HG03175 (cell line): Measurements from ENCODE around the gene SPEF2.
A peak's percentile ranks its signal among the peaks of the same experiment; 100 is the strongest.

Experiments
- ATAC-seq: cut with Tn5 transposase; IDR thresholded peaks from one replicate; pipeline ENCODE4 v1.9.1; 2021; ENCODE audit warnings: mild to moderate bottlenecking, moderate library complexity; ENCODE audit not compliant: unreplicated experiment

Gene SPEF2, protein sequence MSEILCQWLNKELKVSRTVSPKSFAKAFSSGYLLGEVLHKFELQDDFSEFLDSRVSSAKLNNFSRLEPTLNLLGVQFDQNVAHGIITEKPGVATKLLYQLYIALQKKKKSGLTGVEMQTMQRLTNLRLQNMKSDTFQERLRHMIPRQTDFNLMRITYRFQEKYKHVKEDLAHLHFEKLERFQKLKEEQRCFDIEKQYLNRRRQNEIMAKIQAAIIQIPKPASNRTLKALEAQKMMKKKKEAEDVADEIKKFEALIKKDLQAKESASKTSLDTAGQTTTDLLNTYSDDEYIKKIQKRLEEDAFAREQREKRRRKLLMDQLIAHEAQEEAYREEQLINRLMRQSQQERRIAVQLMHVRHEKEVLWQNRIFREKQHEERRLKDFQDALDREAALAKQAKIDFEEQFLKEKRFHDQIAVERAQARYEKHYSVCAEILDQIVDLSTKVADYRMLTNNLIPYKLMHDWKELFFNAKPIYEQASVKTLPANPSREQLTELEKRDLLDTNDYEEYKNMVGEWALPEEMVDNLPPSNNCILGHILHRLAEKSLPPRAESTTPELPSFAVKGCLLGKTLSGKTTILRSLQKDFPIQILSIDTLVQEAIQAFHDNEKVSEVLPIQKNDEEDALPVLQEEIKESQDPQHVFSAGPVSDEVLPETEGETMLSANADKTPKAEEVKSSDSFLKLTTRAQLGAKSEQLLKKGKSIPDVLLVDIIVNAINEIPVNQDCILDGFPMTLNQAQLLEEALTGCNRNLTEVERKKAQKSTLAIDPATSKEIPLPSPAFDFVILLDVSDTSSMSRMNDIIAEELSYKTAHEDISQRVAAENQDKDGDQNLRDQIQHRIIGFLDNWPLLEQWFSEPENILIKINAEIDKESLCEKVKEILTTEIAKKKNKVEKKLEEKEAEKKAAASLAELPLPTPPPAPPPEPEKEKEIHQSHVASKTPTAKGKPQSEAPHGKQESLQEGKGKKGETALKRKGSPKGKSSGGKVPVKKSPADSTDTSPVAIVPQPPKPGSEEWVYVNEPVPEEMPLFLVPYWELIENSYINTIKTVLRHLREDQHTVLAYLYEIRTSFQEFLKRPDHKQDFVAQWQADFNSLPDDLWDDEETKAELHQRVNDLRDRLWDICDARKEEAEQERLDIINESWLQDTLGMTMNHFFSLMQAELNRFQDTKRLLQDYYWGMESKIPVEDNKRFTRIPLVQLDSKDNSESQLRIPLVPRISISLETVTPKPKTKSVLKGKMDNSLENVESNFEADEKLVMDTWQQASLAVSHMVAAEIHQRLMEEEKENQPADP (N-terminal part only)

GRCh38 chr5:35617435-35618303 is at the start of gene SPEF2:
SPEF2 (plus strand) TSS chr5:35617863; CDS start chr5:35617998, 135 bp downstream.
- peak; percentile 82 for ATAC-seq

- ATAC-seq: no peak
Observed at GRCh38 chr5:35575578-35575977, 42.1 kb upstream of the SPEF2 start.

DNA sequence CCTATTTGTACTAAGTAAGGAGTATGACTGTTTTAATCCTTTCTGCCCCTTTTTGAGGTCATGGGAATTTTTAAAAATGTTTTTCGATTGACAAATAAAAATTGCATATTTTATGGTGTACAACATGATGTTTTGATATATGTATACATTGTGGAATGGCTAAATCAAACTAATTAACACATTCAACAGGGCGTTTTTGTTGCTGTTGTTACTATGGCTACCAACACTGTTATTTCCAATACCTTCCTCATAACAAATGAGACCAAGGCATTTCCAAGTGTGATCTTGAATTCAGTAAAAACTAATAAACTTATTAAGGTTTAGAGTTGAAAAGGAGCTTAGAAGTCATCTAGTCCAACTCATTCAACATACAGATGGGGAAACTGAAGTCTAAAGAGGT is 30.2 kb upstream of the SPEF2 start:
- ATAC-seq: no peak

DNA sequence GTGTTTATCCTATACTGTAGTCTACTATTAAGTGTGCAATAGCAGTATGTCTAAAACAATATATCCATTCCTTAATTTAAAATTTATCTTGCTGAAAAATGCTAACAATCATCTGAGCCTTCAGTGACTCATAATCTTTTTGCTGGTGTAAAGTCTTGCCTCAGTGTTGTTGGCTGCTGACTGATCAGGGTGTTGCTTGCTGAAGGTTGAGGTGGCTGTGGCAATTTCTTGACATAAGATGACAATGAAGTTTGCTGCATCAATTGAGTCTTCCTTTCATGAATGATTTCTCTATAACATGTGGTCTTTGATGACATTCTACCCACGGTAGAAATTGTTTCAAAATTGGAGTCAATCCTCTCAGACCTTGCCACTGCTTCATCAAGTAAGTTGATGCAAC is 24.3 kb upstream of the SPEF2 start:
- no peak for ATAC-seq

DNA sequence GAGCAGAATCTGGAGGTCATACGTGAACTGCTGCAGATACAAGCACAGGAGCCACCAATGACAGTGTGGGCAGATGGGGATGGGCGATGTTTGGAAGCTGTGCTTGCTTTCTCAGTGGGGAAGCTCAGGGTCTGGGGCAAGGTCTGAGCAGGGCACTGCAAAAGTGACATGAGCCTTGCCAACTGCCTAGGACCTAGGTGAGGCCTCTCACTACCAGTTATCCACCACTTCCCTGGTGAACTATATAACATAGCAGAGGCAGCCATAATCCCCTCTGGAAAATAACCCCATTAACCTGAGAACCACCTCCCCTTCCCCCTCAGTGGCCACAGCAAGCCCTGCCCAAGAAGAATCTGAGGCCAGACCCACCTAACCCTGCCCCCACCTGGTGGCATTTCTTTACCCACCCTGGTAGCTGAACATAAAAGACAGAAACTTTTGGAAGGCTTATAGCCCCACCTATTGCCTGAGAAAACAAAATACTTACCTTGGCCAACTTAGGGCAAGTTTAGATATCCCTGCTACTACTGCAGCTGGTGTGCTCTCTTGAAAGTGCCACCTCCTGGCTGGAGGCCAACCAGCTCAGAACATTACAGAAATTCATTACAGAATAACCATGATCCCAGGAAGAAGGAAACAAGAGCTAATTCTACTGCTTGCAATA is 18.8 kb upstream of the SPEF2 start:
- no peak for ATAC-seq

- ATAC-seq: no peak
Observed at GRCh38 chr5:35600591-35600990, 17.1 kb upstream of the SPEF2 start.

- ATAC-seq: no peak
Observed at GRCh38 chr5:35608881-35609779, 8.5 kb upstream of the SPEF2 start.

- ATAC-seq: no peak
Observed at GRCh38 chr5:35617060-35617434, 616 bp upstream of the SPEF2 start.

GRCh38 chr5:35618304-35618636 is 607 bp downstream of the SPEF2 start:
- ATAC-seq: no peak

DNA sequence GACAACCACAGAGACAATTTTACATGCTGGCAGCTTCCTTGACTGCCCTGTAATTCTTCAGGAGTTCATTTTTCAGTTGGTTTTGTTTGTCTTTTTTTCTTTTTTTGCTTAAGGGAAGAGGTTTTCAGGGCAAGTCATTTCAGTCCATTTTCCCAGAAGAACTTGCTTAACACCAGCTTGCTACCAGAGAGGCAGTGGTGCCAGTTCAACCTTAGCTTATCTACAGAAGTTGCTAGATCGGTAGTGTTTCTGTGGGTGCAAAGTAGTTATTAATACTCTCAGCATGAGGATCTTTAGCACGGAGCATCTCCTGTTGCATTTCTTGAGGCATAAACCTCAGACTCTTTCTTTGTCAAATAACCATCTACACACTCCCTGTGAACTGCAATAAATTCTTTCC is 1.1 kb downstream of the SPEF2 start:
- no peak for ATAC-seq

GRCh38 chr5:35622974-35623373 is 5.3 kb downstream of the SPEF2 start:
- no peak for ATAC-seq

DNA sequence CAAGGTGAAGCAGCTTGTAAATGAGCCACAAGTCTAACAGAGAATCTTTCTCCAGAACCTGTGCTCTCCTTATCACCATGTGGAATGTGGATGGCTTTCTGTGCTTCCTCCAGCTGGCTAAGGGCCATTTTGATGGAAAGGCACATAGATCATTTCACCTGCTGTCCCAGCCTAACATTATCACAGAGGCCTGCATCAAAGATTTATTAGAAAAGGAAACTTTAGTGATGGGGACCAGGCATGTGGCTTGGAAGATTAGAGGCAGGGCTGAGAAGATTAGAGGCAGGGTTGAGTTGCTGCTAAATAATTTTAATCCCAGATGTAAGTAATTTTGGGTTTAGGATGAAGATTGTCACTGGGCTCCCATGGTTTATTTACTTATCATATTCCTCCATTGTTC is 6.3 kb downstream of the SPEF2 start:
- no peak for ATAC-seq

DNA sequence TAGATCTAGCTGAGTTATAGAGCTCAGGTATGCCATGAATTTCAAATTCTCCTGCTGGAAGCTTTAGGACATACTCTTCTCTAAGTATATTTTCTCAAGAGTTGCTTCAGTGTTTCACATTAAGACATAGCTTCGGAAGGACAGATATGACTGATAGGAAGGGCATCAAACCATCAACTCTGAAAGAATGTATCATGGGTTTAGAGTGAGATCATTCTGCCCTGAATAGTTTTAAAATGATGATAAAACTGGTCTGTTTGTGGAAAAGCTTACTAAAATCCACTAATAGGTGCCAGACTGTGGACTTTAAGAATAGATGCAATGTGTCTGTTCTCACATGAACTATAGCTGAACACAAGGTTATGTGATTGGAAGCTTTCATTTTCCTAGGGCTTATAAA is 8.4 kb downstream of the SPEF2 start:
- ATAC-seq: no peak

- ATAC-seq: no peak
Observed at GRCh38 chr5:35626553-35626952, 8.9 kb downstream of the SPEF2 start.

DNA sequence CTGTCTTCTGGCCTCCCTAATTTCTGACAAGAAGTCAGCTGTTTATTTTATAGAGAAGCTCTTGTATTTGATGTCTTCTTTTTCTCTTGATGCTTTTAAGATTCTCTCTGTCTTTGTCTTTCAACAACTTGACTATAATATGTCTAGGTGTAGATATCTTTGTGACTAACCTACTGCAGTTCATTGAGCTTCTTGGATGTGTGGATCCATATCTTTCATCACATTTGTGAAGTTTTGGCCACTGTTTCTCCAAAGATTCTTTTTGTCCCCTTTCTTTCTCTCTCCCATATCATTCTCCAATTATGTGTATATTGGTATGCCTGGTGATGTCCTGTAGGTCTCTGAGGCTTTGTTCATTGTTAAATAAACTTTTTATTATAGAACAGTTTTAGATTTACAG is 16.7 kb downstream of the SPEF2 start:
- no peak for ATAC-seq

- no peak for ATAC-seq
Observed at GRCh38 chr5:35640623-35641022, 23.0 kb downstream of the SPEF2 start.

GRCh38 chr5:35644543-35644942 is 26.9 kb downstream of the SPEF2 start:
- ATAC-seq: no peak

DNA sequence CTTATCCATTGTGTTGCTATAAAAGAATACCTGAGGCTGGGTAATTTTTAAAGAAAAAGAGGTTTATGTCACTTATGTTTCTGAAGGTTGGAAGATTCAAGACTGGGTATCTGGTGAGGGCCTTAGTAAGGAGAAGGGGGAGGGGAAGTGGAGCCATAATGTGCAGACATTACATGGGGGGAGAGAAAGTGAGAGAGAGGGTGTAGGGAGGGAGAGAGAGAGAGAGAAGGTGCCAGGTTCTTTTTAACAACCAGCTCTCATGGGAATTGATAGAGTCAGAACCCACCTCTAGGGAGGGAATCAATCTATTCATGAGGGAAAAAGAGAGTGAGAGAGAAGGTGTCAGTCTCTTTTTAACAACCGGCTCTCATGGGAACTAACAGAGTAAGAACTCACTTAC is 29.5 kb downstream of the SPEF2 start:
- no peak for ATAC-seq

DNA sequence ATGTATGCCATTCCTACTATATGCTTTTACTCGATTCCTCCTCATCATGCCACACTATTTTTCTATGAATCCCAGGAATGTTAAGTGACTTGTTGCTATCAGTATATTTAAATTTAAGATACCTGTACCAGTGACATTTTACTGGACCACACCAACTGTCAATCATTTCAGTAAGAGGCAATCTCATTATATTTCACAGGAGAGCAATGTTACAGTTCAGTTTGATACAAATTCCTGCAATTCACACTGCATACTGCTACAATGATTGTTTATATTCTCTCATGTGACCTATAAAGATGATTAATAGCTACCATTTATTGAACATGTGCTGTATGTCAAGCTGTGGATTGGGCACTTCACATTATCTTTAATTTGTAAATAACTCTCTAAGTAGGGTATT is 30.0 kb downstream of the SPEF2 start:
- ATAC-seq: no peak
